HG03196 (cell line): ENCODE results near the gene LRIG3.

Source experiments
- ATAC-seq: cut with Tn5 transposase; IDR thresholded peaks from one replicate; pipeline ENCODE4 v1.9.1; 2021; ENCODE audit not compliant: unreplicated experiment

LRIG3 gene

GRCh38 chr12:58932806-58933681 is 12.7 kb upstream of the LRIG3 start:
- no peak for ATAC-seq

- no peak for ATAC-seq
Observed at GRCh38 chr12:58931518-58931917, 11.2 kb upstream of the LRIG3 start.

GRCh38 chr12:58930770-58931324 is 10.5 kb upstream of the LRIG3 start:
- no peak for ATAC-seq

- ATAC-seq, result no peak
Observed at GRCh38 chr12:58927120-58927519, 6.8 kb upstream of the LRIG3 start.

- ATAC-seq, result no peak
Observed at GRCh38 chr12:58926586-58926985, 6.3 kb upstream of the LRIG3 start.

- no peak for ATAC-seq
Observed at GRCh38 chr12:58925751-58926150, 5.4 kb upstream of the LRIG3 start.

GRCh38 chr12:58925111-58925611 is 4.9 kb upstream of the LRIG3 start:
- ATAC-seq, result no peak

- ATAC-seq, result no peak
Observed at GRCh38 chr12:58924652-58925051, 4.3 kb upstream of the LRIG3 start.

- ATAC-seq, result no peak
Observed at GRCh38 chr12:58923781-58924180, 3.5 kb upstream of the LRIG3 start.

- ATAC-seq, result no peak
Observed at GRCh38 chr12:58922849-58923248, 2.5 kb upstream of the LRIG3 start.

- ATAC-seq, result no peak
Observed at GRCh38 chr12:58920961-58921861, 907 bp upstream of the LRIG3 start.

- ATAC-seq, result no peak
Observed at GRCh38 chr12:58919231-58920101, 838 bp downstream of the LRIG3 start.

GRCh38 chr12:58918469-58918844 is 1.8 kb downstream of the LRIG3 start:
- ATAC-seq, result no peak

GRCh38 chr12:58917699-58918468 is 2.4 kb downstream of the LRIG3 start:
- no peak for ATAC-seq

GRCh38 chr12:58916921-58917511 is 3.3 kb downstream of the LRIG3 start:
- ATAC-seq, result no peak

GRCh38 chr12:58916161-58916621 is 4.1 kb downstream of the LRIG3 start:
- ATAC-seq, result no peak

- ATAC-seq, result no peak
Observed at GRCh38 chr12:58915634-58916033, 4.7 kb downstream of the LRIG3 start.

GRCh38 chr12:58915037-58915436 is 5.3 kb downstream of the LRIG3 start:
- no peak for ATAC-seq

GRCh38 chr12:58914457-58914856 is 5.8 kb downstream of the LRIG3 start:
- no peak for ATAC-seq
